PC-3 (cell line): ENCODE data around the gene CNIH1. TPM values are rescaled to one million over a fixed set of nuclear protein-coding genes. Genes with fewer than 3 reads are reported as not detected.

Experiments
- ATAC-seq: fragments of 200-7000 bp; cut with Tn5 transposase; 2 replicates; pipeline ENCODE4 v1.9.1; 2020; ENCODE audit warnings: mild to moderate bottlenecking, moderate library complexity
- BruUV-seq: library from RNA; stranded (reverse); fragments of 400-500 nt; replicated peaks from 2 replicates; lab custom pipeline; 2021; lab: Mats Ljungman, UMichigan
- CTCF ChIA-PET: fragments of 300-600 bp; sonication (Branson Sonifier 250); formaldehyde crosslinking; loops from one replicate; lab custom pipeline; 2022; ENCODE audit warnings: antibody characterized with exemption; lab: Charles Lee
- POLR2A ChIA-PET: fragments of 300-600 bp; sonication (Branson Sonifier 250); formaldehyde crosslinking; loops from one replicate; lab custom pipeline; 2022; ENCODE audit warnings: antibody characterized with exemption; ENCODE audit not compliant: unreplicated experiment; lab: Charles Lee
- DNase-seq: peaks from one replicate; pipeline ENCODE4 v3.0.0-alpha.2; 2015
- H2AFZ ChIP-seq: fragments of 300-600 bp; sonication (generic); 2 replicates; pipeline ENCODE4 v1.6.0; 2016; ENCODE audit warnings: antibody characterized with exemption, low read length
- H3F3A ChIP-seq: fragments of 300-600 bp; sonication (generic); one replicate; pipeline ENCODE4 v1.6.0; 2017; ENCODE audit warnings: antibody characterized with exemption, low read length, control low read depth, mild to moderate bottlenecking; ENCODE audit not compliant: unreplicated experiment
- H3K27ac ChIP-seq: fragments of 300-600 bp; sonication (generic); 2 replicates; pipeline ENCODE4 v1.5.1; 2016; ENCODE audit warnings: mild to moderate bottlenecking, low read length
- H3K27me3 ChIP-seq: fragments of 300-600 bp; sonication (generic); 2 replicates; pipeline ENCODE4 v1.6.1; 2016; ENCODE audit warnings: low read length, mixed read lengths
- H3K36me3 ChIP-seq: fragments of 300-600 bp; sonication (generic); 2 replicates; pipeline ENCODE4 v1.6.1; 2016; ENCODE audit warnings: low read depth, mixed run types, low read length, mixed read lengths
- H3K4me1 ChIP-seq: fragments of 300-600 bp; sonication (generic); 2 replicates; pipeline ENCODE4 v1.5.1; 2016; ENCODE audit warnings: low read length; ENCODE audit not compliant: insufficient read depth
- H3K4me2 ChIP-seq: fragments of 300-600 bp; sonication (generic); 2 replicates; pipeline ENCODE4 v1.6.0; 2016; ENCODE audit warnings: low read length
- H3K4me3 ChIP-seq: fragments of 300-600 bp; sonication (generic); 2 replicates; pipeline ENCODE4 v1.5.1; 2016; ENCODE audit warnings: mild to moderate bottlenecking, low read length, mixed read lengths
- H3K79me2 ChIP-seq: fragments of 300-600 bp; sonication (generic); 2 replicates; pipeline ENCODE4 v1.6.1; 2017; ENCODE audit warnings: low read length, mixed read lengths
- H3K9ac ChIP-seq: fragments of 300-600 bp; sonication (generic); 2 replicates; pipeline ENCODE4 v1.6.0; 2016; ENCODE audit warnings: mild to moderate bottlenecking, low read length
- H3K9me2 ChIP-seq: fragments of 300-600 bp; sonication (generic); replicated peaks from 2 replicates; pipeline ENCODE4 v1.6.1; 2016; ENCODE audit warnings: mixed run types, low read length, mixed read lengths
- H3K9me3 ChIP-seq: fragments of 300-600 bp; sonication (generic); 2 replicates; pipeline ENCODE4 v1.6.1; 2016; ENCODE audit warnings: low read length, mixed read lengths
- H4K20me1 ChIP-seq: fragments of 300-600 bp; sonication (generic); 2 replicates; pipeline ENCODE4 v1.6.1; 2016; ENCODE audit warnings: low read length, mixed read lengths
- EZH2 ChIP-seq: fragments of 300-600 bp; sonication (generic); IDR thresholded peaks from one replicate; pipeline ENCODE4 v1.6.1; 2017; ENCODE audit warnings: antibody characterized with exemption, mild to moderate bottlenecking, low read length; ENCODE audit not compliant: unreplicated experiment
- EZH2phosphoT487 ChIP-seq: fragments of 300-600 bp; sonication (generic); IDR thresholded peaks from 2 replicates; pipeline ENCODE4 v1.6.1; 2018; ENCODE audit warnings: mild to moderate bottlenecking, antibody characterized with exemption, low read length, borderline replicate concordance
- intact Hi-C: fragments of 100-400 bp; cut with micrococcal nuclease; formaldehyde crosslinking; loops from 2 replicates; pipeline ENCODE4 v1.9.0; 2023
- total RNA-seq: library from RNA; depleted of rRNA; stranded (reverse); fragments of >200 nt; gene quantifications from 2 replicates; pipeline ENCODE4 v1.2.3, GENCODE V29; 2014
- TF ChIP-seq, protein P1 (sequence below): fragments of 300-600 bp; sonication (generic); conservative IDR thresholded peaks from 2 replicates; pipeline ENCODE4 v1.5.1; 2017; ENCODE audit warnings: antibody characterized with exemption, low read depth, mild to moderate bottlenecking, low read length

CNIH1 gene
- total RNA-seq, 1 experiment from 2014 or later, result 194 TPM

DNA sequence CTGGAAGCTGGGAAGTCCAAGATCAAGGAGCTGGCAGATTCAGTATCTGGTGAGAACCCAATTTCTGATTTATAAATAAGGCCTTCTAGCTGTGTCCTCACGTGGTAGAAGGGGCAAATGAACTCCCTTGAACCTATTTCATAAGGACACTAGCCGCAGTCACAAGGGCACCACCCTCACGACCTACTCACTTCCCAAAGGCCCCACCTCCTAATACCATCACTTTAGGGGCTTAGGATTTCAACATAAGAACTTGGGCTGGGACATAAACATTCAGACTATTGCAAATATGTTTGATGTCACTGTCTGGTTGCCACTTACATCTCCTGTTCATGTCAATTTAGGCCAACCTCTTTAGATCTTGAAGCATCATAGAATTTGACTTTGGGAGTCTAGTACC lies 10.8 kb upstream of the CNIH1 start:
- no peaks in the 10 kb centered on the region for H3K9me2 ChIP-seq
- no peaks in the 10 kb centered on the region for H4K20me1 ChIP-seq
- peaks cover 6% of the 10 kb centered on the region for H3K4me1 ChIP-seq
- intact Hi-C loops, result no loop called here
- H3K9ac ChIP-seq, result no peak overlapping the region
- no peak overlapping the region for H2AFZ ChIP-seq
- ChIA-PET POLR2A (interaction anchor here (0.6 kb wide), 1 partner anchor 16 kb away, joined by 6 read pairs; no protein-coding TSS in a partner anchor), CTCF (no interaction called here)
- TF ChIP-seq EZH2 (no peak), EZH2phosphoT487 (no peak)
- TF ChIP-seq, protein P1, sequence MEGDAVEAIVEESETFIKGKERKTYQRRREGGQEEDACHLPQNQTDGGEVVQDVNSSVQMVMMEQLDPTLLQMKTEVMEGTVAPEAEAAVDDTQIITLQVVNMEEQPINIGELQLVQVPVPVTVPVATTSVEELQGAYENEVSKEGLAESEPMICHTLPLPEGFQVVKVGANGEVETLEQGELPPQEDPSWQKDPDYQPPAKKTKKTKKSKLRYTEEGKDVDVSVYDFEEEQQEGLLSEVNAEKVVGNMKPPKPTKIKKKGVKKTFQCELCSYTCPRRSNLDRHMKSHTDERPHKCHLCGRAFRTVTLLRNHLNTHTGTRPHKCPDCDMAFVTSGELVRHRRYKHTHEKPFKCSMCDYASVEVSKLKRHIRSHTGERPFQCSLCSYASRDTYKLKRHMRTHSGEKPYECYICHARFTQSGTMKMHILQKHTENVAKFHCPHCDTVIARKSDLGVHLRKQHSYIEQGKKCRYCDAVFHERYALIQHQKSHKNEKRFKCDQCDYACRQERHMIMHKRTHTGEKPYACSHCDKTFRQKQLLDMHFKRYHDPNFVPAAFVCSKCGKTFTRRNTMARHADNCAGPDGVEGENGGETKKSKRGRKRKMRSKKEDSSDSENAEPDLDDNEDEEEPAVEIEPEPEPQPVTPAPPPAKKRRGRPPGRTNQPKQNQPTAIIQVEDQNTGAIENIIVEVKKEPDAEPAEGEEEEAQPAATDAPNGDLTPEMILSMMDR, result no peak
- BruUV-seq, result no TSS peak
- no peak for ATAC-seq
- H3F3A ChIP-seq, result no peaks in the 10 kb centered on the region
- H3K27me3 ChIP-seq, result no peaks in the 10 kb centered on the region
- no peak overlapping the region for H3K4me2 ChIP-seq
- no peak overlapping the region for H3K27ac ChIP-seq
- no peak for DNase-seq
- no peaks in the 10 kb centered on the region for H3K79me2 ChIP-seq
- H3K4me3 ChIP-seq, result no peak overlapping the region
- no peaks in the 10 kb centered on the region for H3K36me3 ChIP-seq
- no peaks in the 10 kb centered on the region for H3K9me3 ChIP-seq

DNA sequence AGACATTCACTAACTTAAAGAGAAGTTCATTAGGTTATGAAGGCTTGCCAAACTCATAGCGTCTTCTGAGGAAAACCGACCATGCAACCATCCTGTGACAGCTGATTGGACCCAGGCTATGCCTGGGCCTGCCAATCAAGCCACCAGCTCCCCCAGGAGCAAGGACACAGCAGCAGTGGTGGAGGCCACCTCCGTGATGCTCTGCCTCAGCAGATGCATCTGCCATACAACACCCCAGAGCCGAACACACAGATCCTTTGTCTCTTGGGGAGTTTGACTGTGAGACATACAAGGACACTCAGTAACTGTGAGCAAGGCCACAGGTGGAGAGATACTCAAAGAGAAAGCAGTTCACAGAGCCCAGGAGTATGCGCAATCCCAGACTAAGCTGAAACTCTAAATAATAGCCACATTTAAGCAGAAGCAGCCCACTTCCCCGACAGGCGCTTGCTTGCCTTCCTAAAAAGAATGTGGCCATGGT lies 10.0 kb upstream of the CNIH1 start:
- Histone ChIP-seq H3K27me3 (no peaks in the 10 kb centered on the region), H3K9me2 (no peaks in the 10 kb centered on the region), H3K36me3 (no peaks in the 10 kb centered on the region), H2AFZ (no peak overlapping the region), H3K4me3 (no peak overlapping the region), H3K27ac (no peak overlapping the region), H3K9me3 (no peaks in the 10 kb centered on the region), H3K9ac (no peak overlapping the region), H3K4me2 (no peak overlapping the region), H3K4me1 (peaks cover 14% of the 10 kb centered on the region), H4K20me1 (no peaks in the 10 kb centered on the region), H3F3A (no peaks in the 10 kb centered on the region), H3K79me2 (no peaks in the 10 kb centered on the region)
- ATAC-seq, result no peak
- TF ChIP-seq, protein P1, result no peak
- POLR2A ChIA-PET, result interaction anchor here (0.6 kb wide), 2 partner anchors 15 to 679 kb away, joined by 3 to 6 read pairs; no protein-coding TSS in a partner anchor
- DNase-seq, result no peak
- CTCF ChIA-PET, result no interaction called here
- no TSS peak for BruUV-seq
- intact Hi-C loops, result no loop called here

DNA sequence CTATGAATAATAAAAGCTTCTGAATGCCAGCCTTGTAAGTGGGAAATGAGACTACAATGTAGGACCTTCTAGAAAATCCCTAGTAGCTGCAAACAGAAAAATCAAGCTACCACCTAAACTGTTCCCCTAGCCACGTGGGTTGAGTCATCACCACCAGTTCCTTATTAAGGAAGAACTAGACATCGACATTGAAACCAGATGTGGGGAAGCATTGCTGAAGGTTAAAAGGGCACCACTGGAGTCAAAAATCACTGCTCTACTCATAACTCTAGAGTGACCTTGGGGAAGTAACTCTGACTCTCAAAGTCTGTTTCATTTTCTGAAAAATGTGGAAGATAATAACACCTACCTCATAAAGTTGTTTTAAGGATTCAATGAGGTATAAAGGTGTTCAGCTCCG lies 9.4 kb upstream of the CNIH1 start:
- BruUV-seq, result no TSS peak
- Histone ChIP-seq H3K4me1 (peaks cover 19% of the 10 kb centered on the region), H3K27me3 (no peaks in the 10 kb centered on the region), H3K9me3 (no peaks in the 10 kb centered on the region), H3K79me2 (no peaks in the 10 kb centered on the region), H3K9ac (no peak overlapping the region), H3K27ac (no peak overlapping the region), H2AFZ (no peak overlapping the region), H3K4me3 (no peak overlapping the region), H3K4me2 (no peak overlapping the region), H3F3A (no peaks in the 10 kb centered on the region), H3K9me2 (no peaks in the 10 kb centered on the region), H3K36me3 (no peaks in the 10 kb centered on the region), H4K20me1 (no peaks in the 10 kb centered on the region)
- TF ChIP-seq, protein P1, result no peak
- TF ChIP-seq EZH2, result no peak
- TF ChIP-seq EZH2phosphoT487, result no peak
- ChIA-PET POLR2A (interaction anchor here (0.5 to 0.6 kb wide), 2 partner anchors 236 to 680 kb away, joined by 3 to 8 read pairs; no protein-coding TSS in a partner anchor), CTCF (no interaction called here)
- intact Hi-C loops, result no loop called here
- no peak for DNase-seq
- no peak for ATAC-seq
